OCI-LY7 (cell line): Measurements from ENCODE around the gene LONRF2.

Experiments used
- EZH2phosphoT487 ChIP-seq: fragments of 200-600 bp; sonication (generic); IDR thresholded peaks from 2 replicates; pipeline ENCODE4 v1.6.1; 2018; ENCODE audit warnings: low read depth, borderline replicate concordance, mild to moderate bottlenecking, mixed run types, antibody characterized with exemption, low read length, moderate library complexity, mixed read lengths
- TF ChIP-seq, protein P1 (sequence below): fragments of 200-600 bp; sonication (generic); conservative IDR thresholded peaks from 2 replicates; pipeline ENCODE4 v1.5.1; 2014; ENCODE audit warnings: mild to moderate bottlenecking, antibody characterized with exemption, low read length, moderate library complexity, mixed read lengths

DNA sequence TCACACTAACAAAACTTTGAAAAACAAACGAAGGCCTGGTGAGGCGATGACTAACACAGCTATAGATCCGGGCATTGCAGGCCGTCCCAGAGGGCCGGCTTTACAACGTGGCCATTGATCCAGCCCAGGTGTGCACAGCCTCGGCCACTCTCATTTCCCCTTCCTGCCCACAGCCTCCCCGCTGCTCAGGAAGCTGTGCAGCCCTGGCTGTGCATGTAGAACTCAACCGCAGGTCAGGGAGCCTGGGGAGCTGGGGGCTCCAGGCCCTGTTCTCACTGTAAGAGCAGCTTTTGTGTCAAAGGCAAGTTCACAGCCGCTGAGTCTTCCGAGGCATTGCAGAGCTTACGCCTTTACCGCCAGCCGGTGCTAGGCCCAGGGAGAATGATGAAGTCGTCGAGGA is 87.2 kb downstream of the LONRF2 start:
- TF ChIP-seq, protein P1, sequence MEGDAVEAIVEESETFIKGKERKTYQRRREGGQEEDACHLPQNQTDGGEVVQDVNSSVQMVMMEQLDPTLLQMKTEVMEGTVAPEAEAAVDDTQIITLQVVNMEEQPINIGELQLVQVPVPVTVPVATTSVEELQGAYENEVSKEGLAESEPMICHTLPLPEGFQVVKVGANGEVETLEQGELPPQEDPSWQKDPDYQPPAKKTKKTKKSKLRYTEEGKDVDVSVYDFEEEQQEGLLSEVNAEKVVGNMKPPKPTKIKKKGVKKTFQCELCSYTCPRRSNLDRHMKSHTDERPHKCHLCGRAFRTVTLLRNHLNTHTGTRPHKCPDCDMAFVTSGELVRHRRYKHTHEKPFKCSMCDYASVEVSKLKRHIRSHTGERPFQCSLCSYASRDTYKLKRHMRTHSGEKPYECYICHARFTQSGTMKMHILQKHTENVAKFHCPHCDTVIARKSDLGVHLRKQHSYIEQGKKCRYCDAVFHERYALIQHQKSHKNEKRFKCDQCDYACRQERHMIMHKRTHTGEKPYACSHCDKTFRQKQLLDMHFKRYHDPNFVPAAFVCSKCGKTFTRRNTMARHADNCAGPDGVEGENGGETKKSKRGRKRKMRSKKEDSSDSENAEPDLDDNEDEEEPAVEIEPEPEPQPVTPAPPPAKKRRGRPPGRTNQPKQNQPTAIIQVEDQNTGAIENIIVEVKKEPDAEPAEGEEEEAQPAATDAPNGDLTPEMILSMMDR, result no peak
- TF ChIP-seq EZH2phosphoT487, result no peak
